H1 (cell line): Measurements from ENCODE around the gene ABCA1. TPM values are rescaled to one million over a fixed set of nuclear protein-coding genes. Genes with fewer than 3 reads are reported as not detected.

ENCODE experiments used
- ASH2L ChIP-seq: fragments of 200-600, 300-600 bp; sonication (generic); IDR thresholded peaks from one replicate; pipeline ENCODE4 v1.7.1; 2017; ENCODE audit warnings: low read length
- CEBPB ChIP-seq: IDR thresholded peaks from 2 replicates; pipeline ENCODE4 v1.6.1; 2012; ENCODE audit warnings: low read depth, low read length
- KDM5A ChIP-seq: fragments of 200-600 bp; IDR thresholded peaks from 2 replicates; pipeline ENCODE4 v1.7.1; 2012; ENCODE audit warnings: mild to moderate bottlenecking, low read length, inconsistent platforms, mixed read lengths
- NRF1 ChIP-seq: IDR thresholded peaks from 2 replicates; pipeline ENCODE4 v1.6.1; 2011; ENCODE audit warnings: mild to moderate bottlenecking, low read depth, low read length, improper control_type of control experiment
- POU5F1 ChIP-seq: IDR thresholded peaks from 2 replicates; pipeline ENCODE4 v1.6.1; 2011; ENCODE audit warnings: low read depth, mild to moderate bottlenecking, low read length, moderate library complexity
- SRF ChIP-seq: IDR thresholded peaks from 2 replicates; pipeline ENCODE4 v1.6.1; 2011; ENCODE audit warnings: mild to moderate bottlenecking, low read depth, low read length, moderate library complexity
- USF2 ChIP-seq: IDR thresholded peaks from 2 replicates; pipeline ENCODE4 v1.6.1; 2011; ENCODE audit warnings: low read length, improper control_type of control experiment
- ZNF274 ChIP-seq: IDR thresholded peaks from 2 replicates; pipeline ENCODE4 v1.7.0; 2012; ENCODE audit warnings: low read length, borderline replicate concordance; ENCODE audit errors: extremely low read depth
- polyA plus RNA-seq, 7 experiments: library from polyadenylated mRNA; depleted of rRNA in 3 of 7; stranded (reverse) in 5 of 7; unstranded in 2 of 7; fragments of >200 nt in 5 of 7; fragments of 200-250 nt in 2 of 7; gene quantifications; 1 replicate in 5 of 7; 2 replicates in 1 of 7; 4 replicates in 1 of 7; pipeline versions ENCODE4 v1.2.1 to v1.2.3, GENCODE V29; 2011 to 2013; ENCODE audit warnings: missing spikeins in 2 of 7, mixed read lengths in 2 of 7
- total RNA-seq: library from RNA; stranded (reverse); fragmentation: NEBNext Ultra II Directional; extraction: Animal tissue kit (Norgen Biotek cat#: 25700); gene quantifications from 2 replicates; pipeline ENCODE4 v1.2.1, GENCODE V29; 2021
- TF ChIP-seq, protein P1 (sequence below): fragments of 300-600 bp; sonication (generic); IDR thresholded peaks from 2 replicates; pipeline ENCODE4 v1.7.1; 2012; ENCODE audit warnings: low read length, moderate library complexity, mild to moderate bottlenecking, inconsistent platforms; ENCODE audit not compliant: insufficient replicate concordance
- TF ChIP-seq, protein P2 (sequence below): IDR thresholded peaks from 2 replicates; pipeline ENCODE4 v1.6.1; 2012; ENCODE audit warnings: low read length, inconsistent platforms

ABCA1 gene
- total and polyA plus RNA-seq, 2 of the 8 experiments (the other 6 are each of a cell fraction or from before 2014, with no cell fraction given) = 6.9 to 7.8 TPM

DNA sequence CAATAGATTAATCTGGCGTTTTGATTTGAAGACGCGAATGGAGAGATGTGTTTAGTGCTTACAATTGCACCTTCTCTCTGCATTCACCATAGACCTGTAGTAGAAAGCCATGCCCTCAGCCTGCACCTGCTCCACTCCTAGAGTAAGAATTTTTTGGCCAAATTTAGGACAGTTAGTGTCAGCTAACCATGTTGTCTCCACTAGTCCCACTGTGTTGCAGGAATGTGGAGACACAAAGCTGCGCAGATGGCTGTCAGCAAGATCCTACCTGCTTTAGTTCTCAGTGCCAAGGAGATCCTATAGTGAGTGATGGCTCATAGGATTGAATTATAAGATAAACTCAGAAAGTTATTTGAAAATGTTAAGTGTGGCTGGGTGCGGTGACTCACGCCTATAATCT, 35.1 kb upstream of the ABCA1 start (continued):
- TF ChIP-seq, protein P1, sequence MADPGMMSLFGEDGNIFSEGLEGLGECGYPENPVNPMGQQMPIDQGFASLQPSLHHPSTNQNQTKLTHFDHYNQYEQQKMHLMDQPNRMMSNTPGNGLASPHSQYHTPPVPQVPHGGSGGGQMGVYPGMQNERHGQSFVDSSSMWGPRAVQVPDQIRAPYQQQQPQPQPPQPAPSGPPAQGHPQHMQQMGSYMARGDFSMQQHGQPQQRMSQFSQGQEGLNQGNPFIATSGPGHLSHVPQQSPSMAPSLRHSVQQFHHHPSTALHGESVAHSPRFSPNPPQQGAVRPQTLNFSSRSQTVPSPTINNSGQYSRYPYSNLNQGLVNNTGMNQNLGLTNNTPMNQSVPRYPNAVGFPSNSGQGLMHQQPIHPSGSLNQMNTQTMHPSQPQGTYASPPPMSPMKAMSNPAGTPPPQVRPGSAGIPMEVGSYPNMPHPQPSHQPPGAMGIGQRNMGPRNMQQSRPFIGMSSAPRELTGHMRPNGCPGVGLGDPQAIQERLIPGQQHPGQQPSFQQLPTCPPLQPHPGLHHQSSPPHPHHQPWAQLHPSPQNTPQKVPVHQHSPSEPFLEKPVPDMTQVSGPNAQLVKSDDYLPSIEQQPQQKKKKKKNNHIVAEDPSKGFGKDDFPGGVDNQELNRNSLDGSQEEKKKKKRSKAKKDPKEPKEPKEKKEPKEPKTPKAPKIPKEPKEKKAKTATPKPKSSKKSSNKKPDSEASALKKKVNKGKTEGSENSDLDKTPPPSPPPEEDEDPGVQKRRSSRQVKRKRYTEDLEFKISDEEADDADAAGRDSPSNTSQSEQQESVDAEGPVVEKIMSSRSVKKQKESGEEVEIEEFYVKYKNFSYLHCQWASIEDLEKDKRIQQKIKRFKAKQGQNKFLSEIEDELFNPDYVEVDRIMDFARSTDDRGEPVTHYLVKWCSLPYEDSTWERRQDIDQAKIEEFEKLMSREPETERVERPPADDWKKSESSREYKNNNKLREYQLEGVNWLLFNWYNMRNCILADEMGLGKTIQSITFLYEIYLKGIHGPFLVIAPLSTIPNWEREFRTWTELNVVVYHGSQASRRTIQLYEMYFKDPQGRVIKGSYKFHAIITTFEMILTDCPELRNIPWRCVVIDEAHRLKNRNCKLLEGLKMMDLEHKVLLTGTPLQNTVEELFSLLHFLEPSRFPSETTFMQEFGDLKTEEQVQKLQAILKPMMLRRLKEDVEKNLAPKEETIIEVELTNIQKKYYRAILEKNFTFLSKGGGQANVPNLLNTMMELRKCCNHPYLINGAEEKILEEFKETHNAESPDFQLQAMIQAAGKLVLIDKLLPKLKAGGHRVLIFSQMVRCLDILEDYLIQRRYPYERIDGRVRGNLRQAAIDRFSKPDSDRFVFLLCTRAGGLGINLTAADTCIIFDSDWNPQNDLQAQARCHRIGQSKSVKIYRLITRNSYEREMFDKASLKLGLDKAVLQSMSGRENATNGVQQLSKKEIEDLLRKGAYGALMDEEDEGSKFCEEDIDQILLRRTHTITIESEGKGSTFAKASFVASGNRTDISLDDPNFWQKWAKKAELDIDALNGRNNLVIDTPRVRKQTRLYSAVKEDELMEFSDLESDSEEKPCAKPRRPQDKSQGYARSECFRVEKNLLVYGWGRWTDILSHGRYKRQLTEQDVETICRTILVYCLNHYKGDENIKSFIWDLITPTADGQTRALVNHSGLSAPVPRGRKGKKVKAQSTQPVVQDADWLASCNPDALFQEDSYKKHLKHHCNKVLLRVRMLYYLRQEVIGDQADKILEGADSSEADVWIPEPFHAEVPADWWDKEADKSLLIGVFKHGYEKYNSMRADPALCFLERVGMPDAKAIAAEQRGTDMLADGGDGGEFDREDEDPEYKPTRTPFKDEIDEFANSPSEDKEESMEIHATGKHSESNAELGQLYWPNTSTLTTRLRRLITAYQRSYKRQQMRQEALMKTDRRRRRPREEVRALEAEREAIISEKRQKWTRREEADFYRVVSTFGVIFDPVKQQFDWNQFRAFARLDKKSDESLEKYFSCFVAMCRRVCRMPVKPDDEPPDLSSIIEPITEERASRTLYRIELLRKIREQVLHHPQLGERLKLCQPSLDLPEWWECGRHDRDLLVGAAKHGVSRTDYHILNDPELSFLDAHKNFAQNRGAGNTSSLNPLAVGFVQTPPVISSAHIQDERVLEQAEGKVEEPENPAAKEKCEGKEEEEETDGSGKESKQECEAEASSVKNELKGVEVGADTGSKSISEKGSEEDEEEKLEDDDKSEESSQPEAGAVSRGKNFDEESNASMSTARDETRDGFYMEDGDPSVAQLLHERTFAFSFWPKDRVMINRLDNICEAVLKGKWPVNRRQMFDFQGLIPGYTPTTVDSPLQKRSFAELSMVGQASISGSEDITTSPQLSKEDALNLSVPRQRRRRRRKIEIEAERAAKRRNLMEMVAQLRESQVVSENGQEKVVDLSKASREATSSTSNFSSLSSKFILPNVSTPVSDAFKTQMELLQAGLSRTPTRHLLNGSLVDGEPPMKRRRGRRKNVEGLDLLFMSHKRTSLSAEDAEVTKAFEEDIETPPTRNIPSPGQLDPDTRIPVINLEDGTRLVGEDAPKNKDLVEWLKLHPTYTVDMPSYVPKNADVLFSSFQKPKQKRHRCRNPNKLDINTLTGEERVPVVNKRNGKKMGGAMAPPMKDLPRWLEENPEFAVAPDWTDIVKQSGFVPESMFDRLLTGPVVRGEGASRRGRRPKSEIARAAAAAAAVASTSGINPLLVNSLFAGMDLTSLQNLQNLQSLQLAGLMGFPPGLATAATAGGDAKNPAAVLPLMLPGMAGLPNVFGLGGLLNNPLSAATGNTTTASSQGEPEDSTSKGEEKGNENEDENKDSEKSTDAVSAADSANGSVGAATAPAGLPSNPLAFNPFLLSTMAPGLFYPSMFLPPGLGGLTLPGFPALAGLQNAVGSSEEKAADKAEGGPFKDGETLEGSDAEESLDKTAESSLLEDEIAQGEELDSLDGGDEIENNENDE = no peak
- no peak for TF ChIP-seq ZNF274
- TF ChIP-seq KDM5A = no peak
- TF ChIP-seq, protein P2, sequence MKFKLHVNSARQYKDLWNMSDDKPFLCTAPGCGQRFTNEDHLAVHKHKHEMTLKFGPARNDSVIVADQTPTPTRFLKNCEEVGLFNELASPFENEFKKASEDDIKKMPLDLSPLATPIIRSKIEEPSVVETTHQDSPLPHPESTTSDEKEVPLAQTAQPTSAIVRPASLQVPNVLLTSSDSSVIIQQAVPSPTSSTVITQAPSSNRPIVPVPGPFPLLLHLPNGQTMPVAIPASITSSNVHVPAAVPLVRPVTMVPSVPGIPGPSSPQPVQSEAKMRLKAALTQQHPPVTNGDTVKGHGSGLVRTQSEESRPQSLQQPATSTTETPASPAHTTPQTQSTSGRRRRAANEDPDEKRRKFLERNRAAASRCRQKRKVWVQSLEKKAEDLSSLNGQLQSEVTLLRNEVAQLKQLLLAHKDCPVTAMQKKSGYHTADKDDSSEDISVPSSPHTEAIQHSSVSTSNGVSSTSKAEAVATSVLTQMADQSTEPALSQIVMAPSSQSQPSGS = no peak
- no peak for TF ChIP-seq SRF
- no peak for TF ChIP-seq POU5F1
- TF ChIP-seq ASH2L = no peak
- no peak for TF ChIP-seq USF2
- TF ChIP-seq NRF1 = no peak
- TF ChIP-seq CEBPB = no peak
